Cardiac fibroblast (primary cell): Measurements from ENCODE around the gene SP100.
A peak's percentile ranks its signal among the peaks of the same experiment; 100 is the strongest.

Experiments
- DNase-seq, 2 donors: peaks; one replicate each; pipeline versions ENCODE4 v3.0.0 to v3.0.0-alpha.2; 2010; ENCODE audit warnings: low read depth in 2 of 2
- H3K4me3 ChIP-seq, 2 donors: replicated peaks in 1 of 2; 1 replicate in 1 of 2; 2 replicates in 1 of 2; pipeline ENCODE4 v1.5.1; 2011; ENCODE audit warnings: low read depth in 2 of 2, low read length in 2 of 2, mild to moderate bottlenecking in 2 of 2, moderate library complexity in 1 of 2
- TF ChIP-seq, protein P1 (sequence below): IDR thresholded peaks from one replicate; pipeline ENCODE4 v1.5.1; 2011; ENCODE audit warnings: low read depth, mild to moderate bottlenecking, low read length, inconsistent platforms

SP100 gene

GRCh38 chr2:230552181-230552580 is 136.2 kb downstream of the SP100 start:
- H3K4me3 ChIP-seq: no peak overlapping the region
- TF ChIP-seq, protein P1, sequence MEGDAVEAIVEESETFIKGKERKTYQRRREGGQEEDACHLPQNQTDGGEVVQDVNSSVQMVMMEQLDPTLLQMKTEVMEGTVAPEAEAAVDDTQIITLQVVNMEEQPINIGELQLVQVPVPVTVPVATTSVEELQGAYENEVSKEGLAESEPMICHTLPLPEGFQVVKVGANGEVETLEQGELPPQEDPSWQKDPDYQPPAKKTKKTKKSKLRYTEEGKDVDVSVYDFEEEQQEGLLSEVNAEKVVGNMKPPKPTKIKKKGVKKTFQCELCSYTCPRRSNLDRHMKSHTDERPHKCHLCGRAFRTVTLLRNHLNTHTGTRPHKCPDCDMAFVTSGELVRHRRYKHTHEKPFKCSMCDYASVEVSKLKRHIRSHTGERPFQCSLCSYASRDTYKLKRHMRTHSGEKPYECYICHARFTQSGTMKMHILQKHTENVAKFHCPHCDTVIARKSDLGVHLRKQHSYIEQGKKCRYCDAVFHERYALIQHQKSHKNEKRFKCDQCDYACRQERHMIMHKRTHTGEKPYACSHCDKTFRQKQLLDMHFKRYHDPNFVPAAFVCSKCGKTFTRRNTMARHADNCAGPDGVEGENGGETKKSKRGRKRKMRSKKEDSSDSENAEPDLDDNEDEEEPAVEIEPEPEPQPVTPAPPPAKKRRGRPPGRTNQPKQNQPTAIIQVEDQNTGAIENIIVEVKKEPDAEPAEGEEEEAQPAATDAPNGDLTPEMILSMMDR: no peak
- peak in 1 of 2 donors; percentile 14 for DNase-seq

DNA sequence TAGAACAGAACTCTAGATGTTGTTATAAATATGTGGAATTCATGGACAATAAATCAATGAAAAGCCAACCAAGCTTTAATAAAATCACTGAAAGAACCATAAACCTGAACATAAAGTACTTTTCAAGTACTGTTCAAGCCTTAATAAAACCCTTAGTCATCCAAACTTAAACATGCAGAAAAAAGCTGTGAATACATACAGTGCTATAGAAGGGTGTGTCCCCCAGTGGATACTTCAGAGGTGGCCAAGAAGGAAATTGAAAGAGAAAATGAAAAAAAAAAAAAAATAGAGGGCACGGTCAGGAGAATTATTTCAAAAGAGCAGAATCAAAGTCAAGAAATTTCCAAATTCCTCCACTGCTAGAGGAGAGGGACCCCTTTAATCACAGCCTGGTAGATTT is 141.1 kb downstream of the SP100 start:
- DNase-seq: no peak
- TF ChIP-seq, protein P1: no peak
- H3K4me3 ChIP-seq: no peak overlapping the region

GRCh38 chr2:230564805-230565779 is 149.1 kb downstream of the SP100 start:
- peak; percentile 55 to 74 for DNase-seq
- H3K4me3 ChIP-seq: no peak overlapping the region
- TF ChIP-seq, protein P1: no peak

DNA sequence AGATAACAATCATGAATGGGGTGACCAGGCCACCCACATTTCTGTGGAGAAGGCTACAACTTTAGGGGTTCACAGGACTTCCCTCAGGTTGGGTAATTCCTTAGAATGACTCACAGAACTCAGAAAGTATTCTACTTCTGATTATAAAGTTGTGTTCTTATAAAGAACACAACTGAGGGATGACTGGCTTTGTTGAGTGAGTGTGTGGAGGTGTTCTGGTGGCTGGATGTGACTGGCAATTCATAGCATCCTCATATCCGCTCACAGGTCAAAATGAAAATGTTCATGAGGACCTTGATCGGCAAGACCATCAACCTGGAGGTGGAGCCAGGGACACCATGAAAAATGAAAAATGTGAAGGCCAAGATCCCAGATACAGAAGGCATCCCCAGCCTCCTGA is 153.3 kb downstream of the SP100 start:
- TF ChIP-seq, protein P1: no peak
- DNase-seq: no peak
- no peak overlapping the region for H3K4me3 ChIP-seq

- DNase-seq: no peak
- no peak overlapping the region for H3K4me3 ChIP-seq
- TF ChIP-seq, protein P1: no peak
These were observed 155.0 kb downstream of the SP100 start for GRCh38 chr2:230570987-230571386.

- TF ChIP-seq, protein P1: no peak
- DNase-seq: no peak
- H3K4me3 ChIP-seq: no peak overlapping the region
These were observed 159.8 kb downstream of the SP100 start for GRCh38 chr2:230575642-230576324.
